Endothelial cell of umbilical vein (primary cell): ENCODE data around the gene SLC7A4.
"Not testable (repeated sequence)": the region's sequence is repeated elsewhere in the genome, so short reads cannot be mapped to it uniquely, and the experiment has no call there.

Experiments
- EZH2 ChIP-seq: IDR thresholded peaks from 2 replicates; pipeline ENCODE4 v1.6.1; 2012; ENCODE audit warnings: borderline replicate concordance, low read depth, mild to moderate bottlenecking, moderate library complexity, low read length, inconsistent platforms; ENCODE audit not compliant: severe bottlenecking
- FOS ChIP-seq: IDR thresholded peaks from 2 replicates; pipeline ENCODE4 v1.6.1; 2011; ENCODE audit warnings: mild to moderate bottlenecking, low read length, moderate library complexity, borderline replicate concordance; ENCODE audit not compliant: insufficient read depth
- GATA2 ChIP-seq: IDR thresholded peaks from 2 replicates; pipeline ENCODE4 v1.7.0; 2011; ENCODE audit warnings: low read depth, mild to moderate bottlenecking, moderate library complexity, mixed read lengths, low read length; ENCODE audit not compliant: insufficient read length, insufficient read depth
- JUN ChIP-seq: IDR thresholded peaks from 2 replicates; pipeline ENCODE4 v1.6.1; 2011; ENCODE audit warnings: borderline replicate concordance, low read depth; ENCODE audit not compliant: insufficient read length, insufficient read depth
- MYC ChIP-seq: IDR thresholded peaks from one replicate; pipeline ENCODE4 v1.6.1; 2011; ENCODE audit warnings: mild to moderate bottlenecking, low read depth, low read length
- POLR2A ChIP-seq: IDR thresholded peaks from 2 replicates; pipeline ENCODE4 v1.6.1; 2012; ENCODE audit warnings: low read depth, mild to moderate bottlenecking, control low read depth, low read length
- POLR2AphosphoS5 ChIP-seq: IDR thresholded peaks from 2 replicates; pipeline ENCODE4 v1.6.1; 2012; ENCODE audit warnings: low read depth, mild to moderate bottlenecking, control low read depth, low read length, moderate library complexity; ENCODE audit not compliant: insufficient read depth
- TF ChIP-seq, protein P1 (sequence below), 2 donors: IDR thresholded peaks; 1 replicate in 1 of 2; 2 replicates in 1 of 2; pipeline ENCODE4 v1.5.1; 2011; ENCODE audit warnings: low read length in 2 of 2, mild to moderate bottlenecking in 2 of 2, moderate library complexity in 2 of 2, control low read depth in 1 of 2, inconsistent platforms in 1 of 2, low read depth in 1 of 2; ENCODE audit not compliant: insufficient read depth in 1 of 2; ENCODE audit errors: extremely low read depth in 1 of 2

DNA sequence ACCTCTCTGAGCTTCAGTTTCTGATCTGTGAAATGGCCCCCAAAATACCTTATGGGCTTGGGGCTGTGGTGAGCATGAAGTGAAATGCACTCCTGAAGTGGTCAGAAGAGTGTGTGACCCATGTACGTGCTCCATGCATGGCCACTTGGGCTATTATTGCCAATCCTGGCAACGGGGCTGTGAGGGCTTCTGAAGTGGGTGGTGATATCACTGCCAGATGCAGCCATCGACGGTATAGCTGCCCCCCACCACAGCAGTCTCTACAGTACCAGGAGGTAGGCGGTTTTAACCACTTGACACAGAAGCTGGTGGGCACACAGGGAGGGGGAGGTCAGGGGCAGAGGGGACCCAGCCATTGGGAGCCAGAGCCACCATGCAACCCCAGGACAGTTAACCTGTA lies 16.1 kb upstream of the SLC7A4 start:
- TF ChIP-seq, protein P1, sequence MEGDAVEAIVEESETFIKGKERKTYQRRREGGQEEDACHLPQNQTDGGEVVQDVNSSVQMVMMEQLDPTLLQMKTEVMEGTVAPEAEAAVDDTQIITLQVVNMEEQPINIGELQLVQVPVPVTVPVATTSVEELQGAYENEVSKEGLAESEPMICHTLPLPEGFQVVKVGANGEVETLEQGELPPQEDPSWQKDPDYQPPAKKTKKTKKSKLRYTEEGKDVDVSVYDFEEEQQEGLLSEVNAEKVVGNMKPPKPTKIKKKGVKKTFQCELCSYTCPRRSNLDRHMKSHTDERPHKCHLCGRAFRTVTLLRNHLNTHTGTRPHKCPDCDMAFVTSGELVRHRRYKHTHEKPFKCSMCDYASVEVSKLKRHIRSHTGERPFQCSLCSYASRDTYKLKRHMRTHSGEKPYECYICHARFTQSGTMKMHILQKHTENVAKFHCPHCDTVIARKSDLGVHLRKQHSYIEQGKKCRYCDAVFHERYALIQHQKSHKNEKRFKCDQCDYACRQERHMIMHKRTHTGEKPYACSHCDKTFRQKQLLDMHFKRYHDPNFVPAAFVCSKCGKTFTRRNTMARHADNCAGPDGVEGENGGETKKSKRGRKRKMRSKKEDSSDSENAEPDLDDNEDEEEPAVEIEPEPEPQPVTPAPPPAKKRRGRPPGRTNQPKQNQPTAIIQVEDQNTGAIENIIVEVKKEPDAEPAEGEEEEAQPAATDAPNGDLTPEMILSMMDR (IDR thresholded peaks at IDR 0.05; ENCODE audit: extremely low read depth in 1 of 2, insufficient read depth in 1 of 2, low read depth in 1 of 2, low read length in 2 of 2): not testable (repeated sequence)
- not testable (repeated sequence) for TF ChIP-seq POLR2AphosphoS5, JUN, POLR2A, GATA2, EZH2, FOS, MYC
